Right atrium auricular region (tissue), 2 donors: ENCODE measurements around the gene OR1K1. TPM values are rescaled to one million over a fixed set of nuclear protein-coding genes. Genes with fewer than 3 reads are reported as not detected.

ENCODE experiments used
- DNase-seq: peaks from one replicate; pipeline ENCODE4 v3.0.0-alpha.2; 2019; ENCODE audit warnings: low spot score
- H3K27ac ChIP-seq, 2 donors: fragments of 200-600 bp; sonication (generic); 1 replicate in 1 of 2; 2 replicates in 1 of 2; pipeline ENCODE4 v1.5.1; 2016 to 2019
- H3K27me3 ChIP-seq, 2 donors: fragments of 200-600 bp; sonication (generic); one replicate each; pipeline versions ENCODE4 v1.5.1 to v1.6.0; 2017 to 2019
- H3K36me3 ChIP-seq: fragments of 200-600 bp; sonication (generic); one replicate; pipeline ENCODE4 v1.5.1; 2016
- H3K4me1 ChIP-seq, 2 donors: fragments of 200-600 bp; sonication (generic); one replicate each; pipeline versions ENCODE4 v1.5.1 to v1.6.0; 2017 to 2019
- H3K4me3 ChIP-seq, 2 donors: fragments of 200-600 bp; sonication (generic); 1 replicate in 1 of 2; 2 replicates in 1 of 2; pipeline ENCODE4 v1.5.1; 2017 to 2019; ENCODE audit warnings: mild to moderate bottlenecking in 1 of 2, moderate library complexity in 1 of 2
- H3K9me3 ChIP-seq, 2 donors: fragments of 200-600 bp; sonication (generic); one replicate each; pipeline ENCODE4 v1.5.1; 2019
- CTCF ChIP-seq, 2 donors: fragments of 200-600 bp; sonication (generic); IDR thresholded peaks; one replicate each; pipeline ENCODE4 v1.5.1; 2019; ENCODE audit warnings: antibody characterized with exemption in 2 of 2
- total RNA-seq, 2 donors: library from RNA; depleted of rRNA; stranded (reverse); fragments of >200 nt; gene quantifications; one replicate each; pipeline ENCODE4 v1.1.0, GENCODE V29; 2016

OR1K1 gene
- total RNA-seq, 2 donors from 2014 or later = not detected

GRCh38 chr9:122816163-122816867 is 16.4 kb downstream of the OR1K1 start:
- TF ChIP-seq CTCF (IDR thresholded peaks at IDR 0.05) = no peak
- no peak overlapping the region for H3K4me3 ChIP-seq
- H3K27me3 ChIP-seq = no peaks in the 10 kb centered on the region

GRCh38 chr9:122819326-122819725 is 19.4 kb downstream of the OR1K1 start:
- DNase-seq = peak; percentile 54
- Histone ChIP-seq H3K4me3 (no peak overlapping the region), H3K36me3 (peaks cover 19% of the 10 kb centered on the region), H3K9me3 (no peaks in the 10 kb centered on the region), H3K27ac (peak overlapping the region in 1 of 2 donors; percentile 41), H3K4me1 (peaks cover 0 to 14% of the 10 kb centered on the region in 2 donors), H3K27me3 (no peaks in the 10 kb centered on the region)
- TF ChIP-seq CTCF (IDR thresholded peaks at IDR 0.05) = no peak

More at GRCh38 chr9:122816163-122816867, 16.4 kb downstream of the OR1K1 start:
- peaks cover 0 to 4% of the 10 kb centered on the region in 2 donors for H3K4me1 ChIP-seq
- H3K36me3 ChIP-seq = peaks cover 13% of the 10 kb centered on the region
- DNase-seq = peak; percentile 63
- peak overlapping the region in 1 of 2 donors; percentile 42 for H3K27ac ChIP-seq
- H3K9me3 ChIP-seq = no peaks in the 10 kb centered on the region

GRCh38 chr9:122819791-122820489 is 20.0 kb downstream of the OR1K1 start:
- no peak for TF ChIP-seq CTCF (IDR thresholded peaks at IDR 0.05)
- H3K27me3 ChIP-seq = no peaks in the 10 kb centered on the region
- H3K4me3 ChIP-seq = no peak overlapping the region
- peaks cover 19% of the 10 kb centered on the region for H3K36me3 ChIP-seq
- no peaks in the 10 kb centered on the region for H3K9me3 ChIP-seq
- DNase-seq = peak; percentile 36
- peaks cover 0 to 16% of the 10 kb centered on the region in 2 donors for H3K4me1 ChIP-seq
- peak overlapping the region in 1 of 2 donors; percentile 33 for H3K27ac ChIP-seq

GRCh38 chr9:122820490-122820845 is 20.5 kb downstream of the OR1K1 start:
- Histone ChIP-seq H3K4me3 (no peak overlapping the region), H3K27ac (peak overlapping the region in 1 of 2 donors; percentile 33), H3K9me3 (no peaks in the 10 kb centered on the region), H3K4me1 (peaks cover 0 to 19% of the 10 kb centered on the region in 2 donors), H3K36me3 (peaks cover 19% of the 10 kb centered on the region), H3K27me3 (no peaks in the 10 kb centered on the region)
- peak; percentile 51 for DNase-seq
- no peak for TF ChIP-seq CTCF (IDR thresholded peaks at IDR 0.05)

- peaks cover 0 to 24% of the 10 kb centered on the region in 2 donors for H3K4me1 ChIP-seq
Measured at GRCh38 chr9:122821278-122821943, 21.5 kb downstream of the OR1K1 start.

More at GRCh38 chr9:122821278-122821943, 21.5 kb downstream of the OR1K1 start:
- no peak for TF ChIP-seq CTCF (IDR thresholded peaks at IDR 0.05)
- H3K36me3 ChIP-seq = peaks cover 19% of the 10 kb centered on the region
- DNase-seq = peak; percentile 58
- no peaks in the 10 kb centered on the region for H3K27me3 ChIP-seq
- H3K4me3 ChIP-seq = no peak overlapping the region
- peak overlapping the region in 1 of 2 donors; percentile 40 for H3K27ac ChIP-seq
- H3K9me3 ChIP-seq = no peaks in the 10 kb centered on the region
